MM.1S (cell line): ENCODE results near the gene SHISA9.

Source experiments
- CTCF ChIP-seq: fragments of 300-600 bp; sonication (generic); IDR thresholded peaks from 2 replicates; pipeline ENCODE4 v1.5.1; 2016; ENCODE audit warnings: antibody characterized with exemption, low read length, mixed read lengths
- EZH2 ChIP-seq: fragments of 300-600 bp; sonication (generic); optimal IDR thresholded peaks from 2 replicates; pipeline ENCODE3; 2017; ENCODE audit warnings: low read depth, mild to moderate bottlenecking, antibody characterized with exemption, low read length, mixed read lengths
- EZH2phosphoT487 ChIP-seq: fragments of 300-600 bp; sonication (generic); IDR thresholded peaks from 2 replicates; pipeline ENCODE4 v1.6.1; 2018; ENCODE audit warnings: antibody characterized with exemption, low read length

DNA sequence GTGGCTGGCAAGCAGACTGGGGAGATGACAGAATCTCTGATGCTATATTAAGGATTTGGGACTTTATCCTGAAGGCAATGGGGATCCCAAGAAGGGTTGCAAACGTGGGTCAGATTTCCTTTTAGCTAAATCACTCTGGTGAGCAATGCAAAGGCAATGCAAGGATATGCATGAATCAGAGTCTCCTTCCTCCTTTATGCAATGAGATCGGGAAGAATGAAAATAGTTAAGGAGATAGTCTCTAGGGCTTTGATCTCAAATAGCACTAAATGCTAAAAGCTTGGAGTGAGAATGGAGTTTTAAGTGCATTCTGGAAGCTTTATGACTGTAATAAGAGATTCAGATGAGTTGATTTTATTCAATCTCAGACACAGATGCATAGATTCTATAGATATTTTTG, 27.2 kb upstream of the SHISA9 start:
- TF ChIP-seq EZH2 (no peak), CTCF (no peak), EZH2phosphoT487 (no peak)
